Mucosa of rectum (tissue), 2 donors: ENCODE results near the gene TMPRSS15.

Experiments
- H3K27ac ChIP-seq, 2 donors: one replicate each; pipeline ENCODE4 v1.7.0; 2013; ENCODE audit warnings: inconsistent platforms in 2 of 2, low read depth in 2 of 2, low read length in 2 of 2
- H3K27me3 ChIP-seq, 2 donors: one replicate each; pipeline ENCODE4 v1.7.0; 2013; ENCODE audit warnings: low read length in 2 of 2; ENCODE audit not compliant: control insufficient read depth in 2 of 2, insufficient read depth in 2 of 2
- H3K36me3 ChIP-seq, 2 donors: one replicate each; pipeline ENCODE4 v1.7.0; 2013; ENCODE audit warnings: low read length in 2 of 2; ENCODE audit not compliant: control insufficient read depth in 2 of 2, insufficient read depth in 2 of 2
- H3K4me1 ChIP-seq, 2 donors: one replicate each; pipeline ENCODE4 v1.7.0; 2013; ENCODE audit warnings: low read length in 2 of 2, mild to moderate bottlenecking in 1 of 2; ENCODE audit not compliant: control insufficient read depth in 2 of 2, insufficient read depth in 2 of 2
- H3K4me3 ChIP-seq, 2 donors: one replicate each; pipeline ENCODE4 v1.7.0; 2013; ENCODE audit warnings: low read length in 2 of 2
- H3K9ac ChIP-seq, 2 donors: one replicate each; pipeline ENCODE4 v1.7.0; 2013; ENCODE audit warnings: low read length in 2 of 2, low read depth in 1 of 2, mild to moderate bottlenecking in 1 of 2
- H3K9me3 ChIP-seq, 2 donors: one replicate each; pipeline ENCODE4 v1.7.0; 2013; ENCODE audit warnings: low read length in 2 of 2; ENCODE audit not compliant: control insufficient read depth in 2 of 2
- donor health status: healthy.
- donor health status: Normal muscosa, but diverticular disease.

TMPRSS15 gene

DNA sequence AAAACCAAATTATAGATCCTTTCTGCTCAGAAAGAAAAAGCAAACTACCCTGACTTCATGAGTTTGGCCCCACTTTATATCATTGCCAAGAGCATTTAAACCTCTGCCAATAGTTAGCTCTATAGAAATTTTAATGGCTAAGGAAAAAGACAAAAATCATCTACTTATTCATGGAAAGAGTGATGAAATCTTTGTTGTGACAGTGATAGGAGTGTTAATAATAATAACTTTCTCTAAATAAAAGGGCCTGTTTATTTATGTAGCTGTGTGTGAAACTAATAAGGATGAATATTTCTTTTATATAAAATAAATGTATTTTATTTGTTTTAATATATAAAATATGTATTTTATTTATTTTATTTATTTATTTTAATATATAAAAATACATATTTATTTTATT lies 152.5 kb downstream of the TMPRSS15 start:
- H3K27ac ChIP-seq: no peak overlapping the region
- H3K27me3 ChIP-seq: no peaks in the 10 kb centered on the region
- H3K4me3 ChIP-seq: no peak overlapping the region
- no peaks in the 10 kb centered on the region for H3K9me3 ChIP-seq
- H3K36me3 ChIP-seq: no peaks in the 10 kb centered on the region
- no peak overlapping the region for H3K9ac ChIP-seq
- no peaks in the 10 kb centered on the region for H3K4me1 ChIP-seq

DNA sequence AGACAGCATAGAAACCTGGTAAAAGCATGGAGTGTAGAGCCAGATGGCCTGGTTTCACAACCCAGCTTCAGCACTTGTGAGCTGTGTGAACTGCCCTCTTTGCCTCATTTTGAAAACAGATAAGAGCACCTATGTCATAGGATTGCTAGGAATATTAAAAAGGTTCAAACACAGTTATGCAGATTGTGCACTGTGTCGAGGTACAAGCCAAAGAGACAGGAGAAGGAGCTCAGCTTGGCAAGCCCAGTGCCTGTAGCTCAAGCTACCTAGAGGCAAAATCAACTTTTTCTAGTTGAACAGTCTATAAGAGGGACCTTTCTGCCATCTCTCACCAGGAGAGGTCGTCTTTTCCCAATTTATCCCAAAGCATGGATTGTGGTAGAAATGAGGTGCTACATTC lies 153.9 kb downstream of the TMPRSS15 start:
- H3K4me3 ChIP-seq: no peak overlapping the region
- no peaks in the 10 kb centered on the region for H3K36me3 ChIP-seq
- no peak overlapping the region for H3K9ac ChIP-seq
- peaks cover 0 to 3% of the 10 kb centered on the region in 2 donors for H3K27me3 ChIP-seq
- no peak overlapping the region for H3K27ac ChIP-seq
- no peaks in the 10 kb centered on the region for H3K9me3 ChIP-seq
- H3K4me1 ChIP-seq: no peaks in the 10 kb centered on the region

DNA sequence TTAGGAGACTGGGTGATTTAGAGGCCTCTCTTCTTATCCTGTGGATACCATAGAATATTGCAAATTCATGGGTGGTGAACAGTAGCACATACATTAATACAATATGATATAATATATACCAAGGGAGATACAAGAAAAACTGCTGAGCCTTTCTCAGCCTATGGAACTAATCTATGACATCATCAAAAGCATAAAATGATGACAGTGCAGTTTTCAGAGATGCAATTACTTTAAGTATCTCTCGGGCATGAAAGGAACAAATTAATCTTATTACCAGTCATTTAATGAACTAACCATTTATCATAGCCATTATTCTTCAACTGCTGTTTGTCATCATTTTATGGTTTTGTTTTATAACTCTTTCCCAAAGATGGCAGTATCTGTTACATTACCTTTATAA lies 155.4 kb downstream of the TMPRSS15 start:
- H3K27ac ChIP-seq: no peak overlapping the region
- H3K9me3 ChIP-seq: no peaks in the 10 kb centered on the region
- no peak overlapping the region for H3K9ac ChIP-seq
- H3K27me3 ChIP-seq: peaks cover 0 to 3% of the 10 kb centered on the region in 2 donors
- no peaks in the 10 kb centered on the region for H3K4me1 ChIP-seq
- H3K4me3 ChIP-seq: no peak overlapping the region
- no peaks in the 10 kb centered on the region for H3K36me3 ChIP-seq

DNA sequence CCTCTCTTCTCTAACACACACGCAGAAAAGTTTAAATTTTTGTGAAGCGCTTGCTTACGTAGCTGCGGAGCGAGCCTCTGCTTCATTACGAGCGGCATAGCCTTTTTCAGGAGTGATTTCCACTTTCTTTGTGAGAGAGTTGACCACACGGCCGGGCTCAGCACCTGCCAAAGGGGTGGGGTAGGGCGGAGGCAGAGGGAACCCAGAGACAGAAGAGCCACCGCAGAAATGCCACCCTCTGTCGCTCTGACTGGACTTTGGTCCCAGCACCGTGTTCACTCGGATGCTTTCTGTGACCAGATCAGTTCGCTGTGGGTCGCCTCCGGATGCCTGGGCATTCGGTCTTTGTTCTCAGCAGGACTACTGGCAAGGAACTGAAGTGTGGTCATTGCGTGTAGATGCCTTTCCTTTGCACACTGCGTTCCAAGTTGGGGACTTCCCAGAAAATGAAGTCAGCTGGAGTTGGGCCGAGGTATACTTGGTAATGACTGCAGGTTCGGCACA lies 158.1 kb downstream of the TMPRSS15 start:
- H3K9me3 ChIP-seq: no peaks in the 10 kb centered on the region
- H3K27ac ChIP-seq: no peak overlapping the region
- peaks cover 0 to 3% of the 10 kb centered on the region in 2 donors for H3K27me3 ChIP-seq

DNA sequence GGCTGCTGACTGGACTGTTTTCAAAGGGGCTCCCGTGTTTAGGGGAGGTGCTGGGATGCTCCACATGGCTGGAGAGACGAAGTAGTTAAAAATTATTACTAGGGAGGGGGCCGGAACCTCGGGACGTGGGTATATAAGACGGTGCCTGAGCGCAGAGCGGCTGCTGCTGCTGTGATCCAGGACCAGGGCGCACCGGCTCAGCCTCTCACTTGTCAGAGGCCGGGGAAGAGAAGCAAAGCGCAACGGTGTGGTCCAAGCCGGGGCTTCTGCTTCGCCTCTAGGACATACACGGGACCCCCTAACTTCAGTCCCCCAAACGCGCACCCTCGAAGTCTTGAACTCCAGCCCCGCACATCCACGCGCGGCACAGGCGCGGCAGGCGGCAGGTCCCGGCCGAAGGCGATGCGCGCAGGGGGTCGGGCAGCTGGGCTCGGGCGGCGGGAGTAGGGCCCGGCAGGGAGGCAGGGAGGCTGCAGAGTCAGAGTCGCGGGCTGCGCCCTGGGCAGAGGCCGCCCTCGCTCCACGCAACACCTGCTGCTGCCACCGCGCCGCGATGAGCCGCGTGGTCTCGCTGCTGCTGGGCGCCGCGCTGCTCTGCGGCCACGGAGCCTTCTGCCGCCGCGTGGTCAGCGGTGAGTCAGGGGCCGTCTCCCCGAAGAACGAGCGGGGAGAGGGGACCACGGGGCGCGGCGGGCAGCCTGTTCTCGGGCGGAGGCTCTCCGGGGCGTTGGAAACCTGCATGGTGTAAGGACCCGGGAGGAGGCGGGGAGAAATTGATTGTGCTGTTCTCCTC lies 158.7 kb downstream of the TMPRSS15 start, which contains the start of gene CHODL:
CHODL (plus strand) TSS at position 163 of the 793 bp plus-strand sequence; CDS start at position 554, 391 bp downstream.
- Histone ChIP-seq H3K27ac (no peak within 1 kb of the TSS), H3K4me1 (no peaks in the 10 kb centered on the region), H3K9me3 (no peaks in the 10 kb centered on the region), H3K27me3 (peaks cover 0 to 3% of the 10 kb centered on the region in 2 donors), H3K9ac (no peak within 1 kb of the TSS), H3K4me3 (peak within 1 kb of the TSS; percentile 42 to 56), H3K36me3 (no peaks in the 10 kb centered on the region)

More for the DNA sequence above, 158.1 kb downstream of the TMPRSS15 start:
- peak overlapping the region; percentile 42 to 56 for H3K4me3 ChIP-seq
- H3K9ac ChIP-seq: no peak overlapping the region
- H3K4me1 ChIP-seq: no peaks in the 10 kb centered on the region
- no peaks in the 10 kb centered on the region for H3K36me3 ChIP-seq

DNA sequence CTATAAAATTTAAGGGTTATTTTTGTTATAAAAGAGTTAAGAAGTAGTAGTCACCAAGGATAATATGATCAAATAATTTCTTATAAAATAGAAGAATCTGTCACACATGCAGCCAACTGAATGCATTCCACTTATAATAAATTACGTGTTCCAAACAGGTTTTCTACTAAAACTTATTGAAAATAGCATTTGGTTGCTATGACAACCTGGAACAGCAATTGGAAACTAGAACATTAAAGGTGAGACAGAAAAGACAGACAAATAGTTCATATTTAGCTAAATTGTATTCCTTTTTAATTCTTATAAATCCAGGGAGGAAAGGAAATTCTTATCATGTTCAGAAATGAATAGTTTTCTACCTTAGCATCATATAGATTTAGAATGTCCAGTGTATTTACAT lies 168.0 kb downstream of the TMPRSS15 start:
- no peak overlapping the region for H3K9ac ChIP-seq
- no peaks in the 10 kb centered on the region for H3K4me1 ChIP-seq
- H3K4me3 ChIP-seq: no peak overlapping the region
- H3K36me3 ChIP-seq: no peaks in the 10 kb centered on the region
- no peaks in the 10 kb centered on the region for H3K27me3 ChIP-seq
- no peak overlapping the region for H3K27ac ChIP-seq
- H3K9me3 ChIP-seq: peaks cover 0 to 2% of the 10 kb centered on the region in 2 donors

DNA sequence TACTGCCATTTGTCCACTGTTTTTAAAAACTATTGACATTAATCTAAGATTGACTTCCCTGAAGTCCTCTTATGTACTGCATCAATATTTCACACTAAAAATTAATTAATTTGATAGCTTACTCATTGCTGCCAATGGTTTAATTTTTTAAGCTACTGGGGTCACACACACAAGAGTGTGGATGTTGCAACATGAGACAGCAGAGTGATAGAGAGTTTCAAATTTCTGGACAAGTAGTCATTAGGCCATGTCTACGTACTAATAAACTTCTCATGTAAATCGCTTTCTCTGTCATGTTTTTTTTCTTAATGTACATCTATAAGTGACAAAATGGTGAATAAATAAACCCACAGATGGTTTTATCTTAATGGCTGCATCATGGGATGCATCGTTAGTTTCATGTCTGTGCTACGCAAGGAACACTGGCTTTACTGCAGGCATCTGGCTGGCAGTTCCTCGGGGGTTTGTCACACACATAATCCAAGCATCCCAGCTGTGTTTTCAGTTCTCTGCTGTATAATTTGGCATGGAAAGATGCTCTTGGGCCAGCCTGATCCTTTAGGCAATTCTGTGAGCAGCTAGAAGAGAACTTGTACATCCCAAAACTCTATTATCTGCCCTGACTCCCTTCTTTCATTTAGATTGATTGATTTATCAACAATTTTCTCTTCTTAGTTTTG lies 175.4 kb downstream of the TMPRSS15 start:
- peaks cover 0 to 3% of the 10 kb centered on the region in 2 donors for H3K9me3 ChIP-seq
- no peaks in the 10 kb centered on the region for H3K36me3 ChIP-seq

DNA sequence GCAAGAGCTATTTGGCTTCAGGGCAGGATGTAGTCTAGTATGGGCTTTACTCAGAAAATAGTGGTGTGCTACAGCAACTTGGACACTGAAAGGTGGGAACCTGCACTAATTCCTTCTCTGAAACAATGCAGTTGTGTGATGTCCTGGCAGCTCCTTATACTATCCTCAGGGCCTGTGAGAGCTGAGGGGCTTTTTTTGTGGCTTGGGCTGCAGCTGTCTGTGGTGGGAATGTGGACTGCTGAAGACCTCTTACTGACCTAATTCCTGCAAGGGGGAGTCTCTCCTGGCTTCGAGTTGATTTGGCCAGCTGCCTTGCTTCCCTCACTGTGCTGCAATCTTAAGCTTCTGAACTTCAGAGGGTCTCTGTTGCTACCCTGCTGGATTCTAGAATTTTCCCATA lies 181.2 kb downstream of the TMPRSS15 start:
- Histone ChIP-seq H3K27ac (no peak overlapping the region), H3K36me3 (no peaks in the 10 kb centered on the region), H3K4me1 (no peaks in the 10 kb centered on the region), H3K9ac (no peak overlapping the region), H3K27me3 (no peaks in the 10 kb centered on the region), H3K4me3 (no peak overlapping the region), H3K9me3 (peaks cover 5 to 12% of the 10 kb centered on the region in 2 donors)

More for the DNA sequence above, 175.4 kb downstream of the TMPRSS15 start:
- no peak overlapping the region for H3K4me3 ChIP-seq
- H3K4me1 ChIP-seq: no peaks in the 10 kb centered on the region
- no peak overlapping the region for H3K9ac ChIP-seq
- H3K27me3 ChIP-seq: no peaks in the 10 kb centered on the region
- H3K27ac ChIP-seq: no peak overlapping the region

DNA sequence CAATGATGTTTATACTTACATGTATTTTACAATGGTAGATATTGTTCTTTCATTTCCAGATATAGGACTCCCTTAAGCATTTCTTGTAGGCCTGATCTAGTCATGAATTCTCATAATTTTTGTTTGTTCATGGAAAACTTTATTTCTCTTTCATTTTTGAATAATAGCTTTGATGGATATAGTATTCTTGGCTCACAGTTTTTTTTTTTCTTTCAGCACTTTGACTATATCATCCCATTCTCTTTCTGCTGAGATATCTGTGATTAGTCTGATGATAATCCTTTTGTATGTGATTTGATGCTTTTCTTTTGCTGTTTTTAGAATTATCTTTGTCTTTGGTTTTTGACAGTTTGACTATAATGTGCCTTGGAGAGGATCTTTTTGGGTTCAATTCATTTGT lies 183.1 kb downstream of the TMPRSS15 start:
- Histone ChIP-seq H3K9me3 (peaks cover 5 to 10% of the 10 kb centered on the region in 2 donors), H3K9ac (no peak overlapping the region), H3K27me3 (no peaks in the 10 kb centered on the region), H3K27ac (no peak overlapping the region), H3K4me3 (no peak overlapping the region), H3K36me3 (no peaks in the 10 kb centered on the region), H3K4me1 (no peaks in the 10 kb centered on the region)
